H9 (cell line): ENCODE results near the gene ERBIN. TPM values are rescaled to one million over a fixed set of nuclear protein-coding genes. Genes with fewer than 3 reads are reported as not detected.

Experiments
- DNase-seq: peaks from one replicate; pipeline ENCODE4 v3.0.0-alpha.2; 2017
- H2AFZ ChIP-seq: one replicate; pipeline ENCODE4 v1.6.1; 2013; ENCODE audit warnings: mild to moderate bottlenecking, low read length, control low read depth, moderate library complexity
- H2AK5ac ChIP-seq: 2 replicates; pipeline ENCODE4 v1.6.1; 2013; ENCODE audit warnings: low read length, control low read depth, mixed read lengths; ENCODE audit not compliant: insufficient read length
- H2BK120ac ChIP-seq: one replicate; pipeline ENCODE4 v1.6.1; 2013; ENCODE audit warnings: low read depth, mild to moderate bottlenecking, low read length, control low read depth, inconsistent platforms; ENCODE audit not compliant: poor library complexity, severe bottlenecking
- H2BK12ac ChIP-seq: 2 replicates; pipeline ENCODE4 v1.6.1; 2013; ENCODE audit warnings: low read length, control low read depth, mixed read lengths, low read depth; ENCODE audit not compliant: insufficient read length
- H2BK15ac ChIP-seq: 2 replicates; pipeline ENCODE4 v1.6.1; 2013; ENCODE audit warnings: low read depth, low read length, control low read depth
- H2BK20ac ChIP-seq: one replicate; pipeline ENCODE4 v1.6.1; 2013; ENCODE audit warnings: low read depth, mild to moderate bottlenecking, low read length, control low read depth, inconsistent platforms; ENCODE audit not compliant: poor library complexity, severe bottlenecking
- H2BK5ac ChIP-seq: 2 replicates; pipeline ENCODE4 v1.6.1; 2013; ENCODE audit warnings: low read length, control low read depth, mixed read lengths; ENCODE audit not compliant: insufficient read length
- H3K14ac ChIP-seq: 2 replicates; pipeline ENCODE4 v1.6.1; 2013; ENCODE audit warnings: low read length, control low read depth; ENCODE audit not compliant: insufficient read depth
- H3K18ac ChIP-seq: 2 replicates; pipeline ENCODE4 v1.6.1; 2013; ENCODE audit warnings: low read depth, mild to moderate bottlenecking, mixed read lengths, low read length, control low read depth; ENCODE audit not compliant: insufficient read length
- H3K23ac ChIP-seq: 2 replicates; pipeline ENCODE4 v1.6.1; 2013; ENCODE audit warnings: low read length, control low read depth, mixed read lengths, low read depth; ENCODE audit not compliant: insufficient read length
- H3K23me2 ChIP-seq: 2 replicates; pipeline ENCODE4 v1.6.1; 2013; ENCODE audit warnings: low read depth, mild to moderate bottlenecking, mixed read lengths, low read length, control low read depth; ENCODE audit not compliant: insufficient read length, poor library complexity, severe bottlenecking
- H3K27ac ChIP-seq: 2 replicates; pipeline ENCODE4 v1.5.1; 2013; ENCODE audit warnings: low read length, control low read depth, mixed read lengths, low read depth; ENCODE audit not compliant: insufficient read length
- H3K27me3 ChIP-seq: 2 replicates; pipeline ENCODE4 v1.6.1; 2013; ENCODE audit warnings: low read length, control low read depth, inconsistent platforms; ENCODE audit not compliant: insufficient read depth
- H3K4ac ChIP-seq: 2 replicates; pipeline ENCODE4 v1.6.1; 2013; ENCODE audit warnings: low read depth, mild to moderate bottlenecking, control low read depth, inconsistent platforms, low read length, moderate library complexity
- H3K4me1 ChIP-seq: 2 replicates; pipeline ENCODE4 v1.6.1; 2013; ENCODE audit warnings: low read length, control low read depth, inconsistent platforms; ENCODE audit not compliant: insufficient read depth
- H3K4me2 ChIP-seq: 2 replicates; pipeline ENCODE4 v1.6.1; 2013; ENCODE audit warnings: low read length, control low read depth, mixed read lengths; ENCODE audit not compliant: insufficient read length, insufficient read depth
- H3K56ac ChIP-seq: 2 replicates; pipeline ENCODE4 v1.6.1; 2013; ENCODE audit warnings: low read depth, mild to moderate bottlenecking, mixed read lengths, low read length, control low read depth; ENCODE audit not compliant: insufficient read length
- H3K79me1 ChIP-seq: 2 replicates; pipeline ENCODE4 v1.6.1; 2013; ENCODE audit warnings: low read depth, mild to moderate bottlenecking, moderate library complexity, low read length, control low read depth, inconsistent platforms; ENCODE audit not compliant: insufficient read depth, poor library complexity, severe bottlenecking
- H3K79me2 ChIP-seq: 2 replicates; pipeline ENCODE4 v1.6.1; 2013; ENCODE audit warnings: low read length, control low read depth, inconsistent platforms; ENCODE audit not compliant: insufficient read depth
- H3K9ac ChIP-seq: 2 replicates; pipeline ENCODE4 v1.6.1; 2013; ENCODE audit warnings: low read length, control low read depth, mixed read lengths; ENCODE audit not compliant: insufficient read length; ENCODE audit errors: extremely low read depth
- H3K9me3 ChIP-seq: one replicate; pipeline ENCODE4 v1.6.1; 2013; ENCODE audit warnings: low read depth, low read length, inconsistent platforms; ENCODE audit not compliant: control insufficient read depth
- H3T11ph ChIP-seq: one replicate; pipeline ENCODE4 v1.6.1; 2013; ENCODE audit warnings: mild to moderate bottlenecking, low read length, control low read depth, inconsistent platforms
- H4K20me1 ChIP-seq: one replicate; pipeline ENCODE4 v1.6.1; 2013; ENCODE audit not compliant: control insufficient read depth, insufficient read length, insufficient read depth
- H4K5ac ChIP-seq: 2 replicates; pipeline ENCODE4 v1.6.1; 2013; ENCODE audit warnings: low read depth, mild to moderate bottlenecking, mixed read lengths, low read length, control low read depth; ENCODE audit not compliant: insufficient read length
- H4K8ac ChIP-seq: replicated peaks from 2 replicates; pipeline ENCODE4 v1.6.1; 2013; ENCODE audit warnings: low read length, control low read depth, mixed read lengths, low read depth; ENCODE audit not compliant: insufficient read length
- H4K91ac ChIP-seq: 2 replicates; pipeline ENCODE4 v1.6.1; 2013; ENCODE audit warnings: low read depth, mild to moderate bottlenecking, moderate library complexity, mixed read lengths, low read length, control low read depth; ENCODE audit not compliant: insufficient read length
- H3K27ac Mint-ChIP-seq, 3 experiments: 2 replicates in 2 of 3; 3 replicates in 1 of 3; pipeline ENCODE4 v1.8.0; 2020 to 2021; ENCODE audit warnings: mixed read lengths in 3 of 3, mild to moderate bottlenecking in 1 of 3, moderate library complexity in 1 of 3
- H3K27me3 Mint-ChIP-seq: 2 replicates; pipeline ENCODE4 v1.8.0; 2021; ENCODE audit warnings: low read depth, mild to moderate bottlenecking, moderate library complexity, mixed read lengths
- H3K36me3 Mint-ChIP-seq, 3 experiments: 2 replicates in 2 of 3; 3 replicates in 1 of 3; pipeline ENCODE4 v1.8.0; 2020 to 2021; ENCODE audit warnings: low read depth in 3 of 3, mixed read lengths in 3 of 3; ENCODE audit not compliant: insufficient read depth in 1 of 3
- H3K4me1 Mint-ChIP-seq, 2 experiments: 2 replicates each; pipeline ENCODE4 v1.8.0; 2020; ENCODE audit warnings: mixed read lengths in 2 of 2
- H3K4me3 Mint-ChIP-seq, 2 experiments: 2 replicates in 1 of 2; 3 replicates in 1 of 2; pipeline ENCODE4 v1.8.0; 2020 to 2021; ENCODE audit warnings: mild to moderate bottlenecking in 2 of 2, mixed read lengths in 2 of 2, moderate library complexity in 1 of 2
- H3K9me3 Mint-ChIP-seq, 2 experiments: 2 replicates in 1 of 2; 3 replicates in 1 of 2; pipeline ENCODE4 v1.8.0; 2020; ENCODE audit warnings: mild to moderate bottlenecking in 2 of 2, mixed read lengths in 2 of 2, moderate library complexity in 1 of 2
- CTCF ChIP-seq: fragments of 200-600 bp; sonication (generic); conservative IDR thresholded peaks from 3 replicates; pipeline ENCODE4 v1.8.0; 2021; ENCODE audit warnings: antibody characterized with exemption, mild to moderate bottlenecking
- WGBS: extraction: QIAGEN DNeasy Blood & Tissue Kit; methylation state at CpG from one replicate; pipeline ENCODE4 v1.1.7; 2013; ENCODE audit warnings: missing lambda C conversion rate, low lambda C conversion rate, mixed read lengths; ENCODE audit not compliant: insufficient read length; ENCODE audit errors: extremely low coverage; 5-methylcytosine and 5-hydroxymethylcytosine counted together
- total RNA-seq: library from RNA; stranded (reverse); gene quantifications from 2 replicates; pipeline ENCODE4 v1.2.1, GENCODE V29; 2021

Gene ERBIN
- total RNA-seq, 1 experiment from 2014 or later, result 42.9 TPM

GRCh38 chr5:65952259-65952658, 25.9 kb downstream of the ERBIN start:
- no peak overlapping the region for H2AFZ ChIP-seq
- no peak overlapping the region for H3T11ph ChIP-seq
- no peaks in the 10 kb centered on the region for H3K4me1 ChIP-seq
- no peak overlapping the region for H4K8ac ChIP-seq
- no peak overlapping the region for H3K18ac ChIP-seq
- H2BK5ac ChIP-seq, result no peak overlapping the region
- peaks cover 3% of the 10 kb centered on the region for H3K79me1 ChIP-seq
- no peak overlapping the region for H3K23ac ChIP-seq
- no peaks in the 10 kb centered on the region for H3K27me3 ChIP-seq
- TF ChIP-seq CTCF, result no peak
- H3K4me1 Mint-ChIP-seq, result peaks cover 29 to 30% of the 10 kb centered on the region in 2 experiments
- H2BK20ac ChIP-seq, result no peak overlapping the region
- H3K9me3 ChIP-seq, result no peaks in the 10 kb centered on the region
- no peaks in the 10 kb centered on the region for H4K20me1 ChIP-seq
- no peak overlapping the region for H2AK5ac ChIP-seq
- H3K27ac Mint-ChIP-seq, result no peak overlapping the region
- no peak overlapping the region for H3K56ac ChIP-seq
- H3K9ac ChIP-seq, result no peak overlapping the region
- H4K91ac ChIP-seq, result no peak overlapping the region
- peaks cover 4 to 9% of the 10 kb centered on the region in 2 experiments for H3K9me3 Mint-ChIP-seq
- H2BK120ac ChIP-seq, result no peak overlapping the region
- no peaks in the 10 kb centered on the region for H3K23me2 ChIP-seq
- H3K4me3 Mint-ChIP-seq, result no peak overlapping the region
- no peak overlapping the region for H3K14ac ChIP-seq
- no peak for DNase-seq
- peaks cover 16 to 19% (median 17%) of the 10 kb centered on the region in 3 experiments for H3K36me3 Mint-ChIP-seq
- no peak overlapping the region for H2BK12ac ChIP-seq
- no CpG with 5 or more reads among the region's 1 CpG for WGBS
- no peaks in the 10 kb centered on the region for H3K27me3 Mint-ChIP-seq
- H3K4ac ChIP-seq, result no peak overlapping the region
- no peak overlapping the region for H3K27ac ChIP-seq
- H4K5ac ChIP-seq, result no peak overlapping the region
- no peak overlapping the region for H3K4me2 ChIP-seq
- peaks cover 20% of the 10 kb centered on the region; the same call in 1 of the 2 replicates for H3K79me2 ChIP-seq
- no peak overlapping the region for H2BK15ac ChIP-seq
